GM23338 (cell line): ENCODE results near the gene ATG4A. TPM values are rescaled to one million over a fixed set of nuclear protein-coding genes. Genes with fewer than 3 reads are reported as not detected.

Experiments used
- ATAC-seq: fragments of 200-7000 bp; cut with Tn5 transposase; 3 replicates; pipeline ENCODE4 v1.9.1; 2020
- DNase-seq: peaks from one replicate; pipeline ENCODE4 v3.0.0-alpha.2; 2015; ENCODE audit warnings: low spot score
- H2AFZ ChIP-seq: fragments of 200-600 bp; sonication (generic); 2 replicates; pipeline ENCODE4 v1.8.0; 2016; ENCODE audit warnings: antibody characterized with exemption, mild to moderate bottlenecking, moderate library complexity
- H3F3A ChIP-seq: fragments of 200-600 bp; sonication (generic); replicated peaks from 2 replicates; pipeline ENCODE4 v1.8.0; 2017; ENCODE audit warnings: antibody characterized with exemption, mixed run types, low read depth
- H3K27ac ChIP-seq: fragments of 200-600 bp; sonication (generic); 2 replicates; pipeline ENCODE4 v1.6.1; 2016; ENCODE audit warnings: low read depth
- H3K27me3 ChIP-seq: fragments of 200-600 bp; sonication (generic); 2 replicates; pipeline ENCODE4 v1.8.0; 2016; ENCODE audit warnings: mild to moderate bottlenecking, mixed run types, moderate library complexity; ENCODE audit not compliant: insufficient read depth
- H3K36me3 ChIP-seq: fragments of 200-600 bp; sonication (generic); 2 replicates; pipeline ENCODE4 v1.8.0; 2016; ENCODE audit warnings: mild to moderate bottlenecking; ENCODE audit not compliant: insufficient read depth
- H3K4me1 ChIP-seq: fragments of 200-600 bp; sonication (generic); 2 replicates; pipeline ENCODE4 v1.8.0; 2016; ENCODE audit warnings: mild to moderate bottlenecking, moderate library complexity; ENCODE audit not compliant: insufficient read depth
- H3K4me2 ChIP-seq: fragments of 200-600 bp; sonication (generic); 2 replicates; pipeline ENCODE4 v1.7.1; 2017; ENCODE audit warnings: mixed run types
- H3K4me3 ChIP-seq: fragments of 200-600 bp; sonication (generic); 2 replicates; pipeline ENCODE4 v1.6.1; 2016; ENCODE audit warnings: mixed run types
- H3K79me2 ChIP-seq: fragments of 200-600 bp; sonication (generic); replicated peaks from 2 replicates; pipeline ENCODE4 v1.8.0; 2017; ENCODE audit warnings: mild to moderate bottlenecking; ENCODE audit not compliant: insufficient read depth
- H3K9me2 ChIP-seq: fragments of 200-600 bp; sonication (generic); 2 replicates; pipeline ENCODE4 v1.8.0; 2017; ENCODE audit not compliant: insufficient read depth
- H4K20me1 ChIP-seq: fragments of 200-600 bp; sonication (generic); replicated peaks from 2 replicates; pipeline ENCODE4 v1.8.0; 2017; ENCODE audit warnings: mild to moderate bottlenecking; ENCODE audit not compliant: insufficient read depth
- H3K27ac Mint-ChIP-seq: 2 replicates; pipeline ENCODE4 v1.8.0; 2020; ENCODE audit warnings: inconsistent platforms, mild to moderate bottlenecking, moderate library complexity, mixed read lengths
- H3K27me3 Mint-ChIP-seq: 3 replicates; pipeline ENCODE4 v1.8.0; 2022; ENCODE audit warnings: low read depth, mild to moderate bottlenecking, moderate library complexity, mixed read lengths, inconsistent platforms; ENCODE audit not compliant: insufficient read depth, poor library complexity
- H3K36me3 Mint-ChIP-seq: 3 replicates; pipeline ENCODE4 v1.8.0; 2021; ENCODE audit warnings: low read depth, mild to moderate bottlenecking, inconsistent platforms, moderate library complexity, mixed read lengths
- H3K4me1 Mint-ChIP-seq: 3 replicates; pipeline ENCODE4 v1.8.0; 2020; ENCODE audit warnings: mild to moderate bottlenecking, inconsistent platforms, mixed read lengths
- H3K4me3 Mint-ChIP-seq: 3 replicates; pipeline ENCODE4 v1.8.0; 2021; ENCODE audit warnings: moderate library complexity, mild to moderate bottlenecking, inconsistent platforms, mixed read lengths
- H3K9me3 Mint-ChIP-seq: 3 replicates; pipeline ENCODE4 v1.8.0; 2020; ENCODE audit warnings: moderate library complexity, mild to moderate bottlenecking, inconsistent platforms, mixed read lengths
- CREB1 ChIP-seq: fragments of 250-450 bp; sonication (Bioruptor Pico); IDR thresholded peaks from 2 replicates; pipeline ENCODE4 v1.5.0; 2020; ENCODE audit warnings: low read depth, mild to moderate bottlenecking, moderate library complexity
- EZH2phosphoT487 ChIP-seq: fragments of 200-600 bp; sonication (generic); IDR thresholded peaks from one replicate; pipeline ENCODE4 v1.8.1; 2018; ENCODE audit warnings: antibody characterized with exemption; ENCODE audit not compliant: unreplicated experiment
- POLR2AphosphoS5 ChIP-seq: IDR thresholded peaks from 2 replicates; pipeline ENCODE4 v1.6.1; 2016; ENCODE audit warnings: antibody characterized with exemption, low read depth
- polyA plus RNA-seq: library from polyadenylated mRNA; unstranded; fragments of >200 nt; fragmentation: Nextera tagmentation; extraction: Ambion mirVana; gene quantifications from 2 replicates; pipeline ENCODE4 v1.2.1, GENCODE V29; 2016
- total RNA-seq: library from RNA; depleted of rRNA; stranded (reverse); fragments of >200 nt; shearing (Covaris generic); gene quantifications from 2 replicates; pipeline ENCODE4 v1.2.3, GENCODE V29; 2014
- TF ChIP-seq, protein P1 (sequence below): IDR thresholded peaks from 2 replicates; pipeline ENCODE4 v1.6.1; 2016; ENCODE audit warnings: antibody characterized with exemption
- TF ChIP-seq, protein P2 (sequence below): fragments of 250-450 bp; sonication (Bioruptor Pico); IDR thresholded peaks from 2 replicates; pipeline ENCODE4 v1.5.0; 2020; ENCODE audit warnings: mild to moderate bottlenecking, moderate library complexity
- TF ChIP-seq, protein P3 (sequence below): IDR thresholded peaks from one replicate; pipeline ENCODE4 v1.6.1; 2018; ENCODE audit warnings: antibody characterized with exemption; ENCODE audit not compliant: unreplicated experiment

The ATG4A gene
- total and polyA plus RNA-seq, 2 experiments from 2014 or later, result 2.1 to 2.8 TPM

GRCh38 chrX:108159028-108159670 lies 67.6 kb downstream of the ATG4A start (continued):
- TF ChIP-seq, protein P1, sequence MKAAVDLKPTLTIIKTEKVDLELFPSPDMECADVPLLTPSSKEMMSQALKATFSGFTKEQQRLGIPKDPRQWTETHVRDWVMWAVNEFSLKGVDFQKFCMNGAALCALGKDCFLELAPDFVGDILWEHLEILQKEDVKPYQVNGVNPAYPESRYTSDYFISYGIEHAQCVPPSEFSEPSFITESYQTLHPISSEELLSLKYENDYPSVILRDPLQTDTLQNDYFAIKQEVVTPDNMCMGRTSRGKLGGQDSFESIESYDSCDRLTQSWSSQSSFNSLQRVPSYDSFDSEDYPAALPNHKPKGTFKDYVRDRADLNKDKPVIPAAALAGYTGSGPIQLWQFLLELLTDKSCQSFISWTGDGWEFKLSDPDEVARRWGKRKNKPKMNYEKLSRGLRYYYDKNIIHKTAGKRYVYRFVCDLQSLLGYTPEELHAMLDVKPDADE, result no peak
- TF ChIP-seq, protein P2, sequence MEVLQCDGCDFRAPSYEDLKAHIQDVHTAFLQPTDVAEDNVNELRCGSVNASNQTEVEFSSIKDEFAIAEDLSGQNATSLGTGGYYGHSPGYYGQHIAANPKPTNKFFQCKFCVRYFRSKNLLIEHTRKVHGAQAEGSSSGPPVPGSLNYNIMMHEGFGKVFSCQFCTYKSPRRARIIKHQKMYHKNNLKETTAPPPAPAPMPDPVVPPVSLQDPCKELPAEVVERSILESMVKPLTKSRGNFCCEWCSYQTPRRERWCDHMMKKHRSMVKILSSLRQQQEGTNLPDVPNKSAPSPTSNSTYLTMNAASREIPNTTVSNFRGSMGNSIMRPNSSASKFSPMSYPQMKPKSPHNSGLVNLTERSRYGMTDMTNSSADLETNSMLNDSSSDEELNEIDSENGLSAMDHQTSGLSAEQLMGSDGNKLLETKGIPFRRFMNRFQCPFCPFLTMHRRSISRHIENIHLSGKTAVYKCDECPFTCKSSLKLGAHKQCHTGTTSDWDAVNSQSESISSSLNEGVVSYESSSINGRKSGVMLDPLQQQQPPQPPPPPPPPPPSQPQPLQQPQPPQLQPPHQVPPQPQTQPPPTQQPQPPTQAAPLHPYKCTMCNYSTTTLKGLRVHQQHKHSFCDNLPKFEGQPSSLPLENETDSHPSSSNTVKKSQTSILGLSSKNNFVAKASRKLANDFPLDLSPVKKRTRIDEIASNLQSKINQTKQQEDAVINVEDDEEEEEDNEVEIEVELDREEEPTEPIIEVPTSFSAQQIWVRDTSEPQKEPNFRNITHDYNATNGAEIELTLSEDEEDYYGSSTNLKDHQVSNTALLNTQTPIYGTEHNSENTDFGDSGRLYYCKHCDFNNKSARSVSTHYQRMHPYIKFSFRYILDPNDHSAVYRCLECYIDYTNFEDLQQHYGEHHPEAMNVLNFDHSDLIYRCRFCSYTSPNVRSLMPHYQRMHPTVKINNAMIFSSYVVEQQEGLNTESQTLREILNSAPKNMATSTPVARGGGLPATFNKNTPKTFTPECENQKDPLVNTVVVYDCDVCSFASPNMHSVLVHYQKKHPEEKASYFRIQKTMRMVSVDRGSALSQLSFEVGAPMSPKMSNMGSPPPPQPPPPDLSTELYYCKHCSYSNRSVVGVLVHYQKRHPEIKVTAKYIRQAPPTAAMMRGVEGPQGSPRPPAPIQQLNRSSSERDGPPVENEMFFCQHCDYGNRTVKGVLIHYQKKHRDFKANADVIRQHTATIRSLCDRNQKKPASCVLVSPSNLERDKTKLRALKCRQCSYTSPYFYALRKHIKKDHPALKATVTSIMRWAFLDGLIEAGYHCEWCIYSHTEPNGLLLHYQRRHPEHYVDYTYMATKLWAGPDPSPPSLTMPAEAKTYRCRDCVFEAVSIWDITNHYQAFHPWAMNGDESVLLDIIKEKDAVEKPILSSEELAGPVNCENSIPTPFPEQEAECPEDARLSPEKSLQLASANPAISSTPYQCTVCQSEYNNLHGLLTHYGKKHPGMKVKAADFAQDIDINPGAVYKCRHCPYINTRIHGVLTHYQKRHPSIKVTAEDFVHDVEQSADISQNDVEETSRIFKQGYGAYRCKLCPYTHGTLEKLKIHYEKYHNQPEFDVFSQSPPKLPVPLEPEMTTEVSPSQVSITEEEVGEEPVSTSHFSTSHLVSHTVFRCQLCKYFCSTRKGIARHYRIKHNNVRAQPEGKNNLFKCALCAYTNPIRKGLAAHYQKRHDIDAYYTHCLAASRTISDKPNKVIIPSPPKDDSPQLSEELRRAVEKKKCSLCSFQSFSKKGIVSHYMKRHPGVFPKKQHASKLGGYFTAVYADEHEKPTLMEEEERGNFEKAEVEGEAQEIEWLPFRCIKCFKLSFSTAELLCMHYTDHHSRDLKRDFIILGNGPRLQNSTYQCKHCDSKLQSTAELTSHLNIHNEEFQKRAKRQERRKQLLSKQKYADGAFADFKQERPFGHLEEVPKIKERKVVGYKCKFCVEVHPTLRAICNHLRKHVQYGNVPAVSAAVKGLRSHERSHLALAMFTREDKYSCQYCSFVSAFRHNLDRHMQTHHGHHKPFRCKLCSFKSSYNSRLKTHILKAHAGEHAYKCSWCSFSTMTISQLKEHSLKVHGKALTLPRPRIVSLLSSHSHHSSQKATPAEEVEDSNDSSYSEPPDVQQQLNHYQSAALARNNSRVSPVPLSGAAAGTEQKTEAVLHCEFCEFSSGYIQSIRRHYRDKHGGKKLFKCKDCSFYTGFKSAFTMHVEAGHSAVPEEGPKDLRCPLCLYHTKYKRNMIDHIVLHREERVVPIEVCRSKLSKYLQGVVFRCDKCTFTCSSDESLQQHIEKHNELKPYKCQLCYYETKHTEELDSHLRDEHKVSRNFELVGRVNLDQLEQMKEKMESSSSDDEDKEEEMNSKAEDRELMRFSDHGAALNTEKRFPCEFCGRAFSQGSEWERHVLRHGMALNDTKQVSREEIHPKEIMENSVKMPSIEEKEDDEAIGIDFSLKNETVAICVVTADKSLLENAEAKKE (CRISPR knock-in tag), result no peak
- TF ChIP-seq CREB1 (CRISPR knock-in tag), result no peak

DNA sequence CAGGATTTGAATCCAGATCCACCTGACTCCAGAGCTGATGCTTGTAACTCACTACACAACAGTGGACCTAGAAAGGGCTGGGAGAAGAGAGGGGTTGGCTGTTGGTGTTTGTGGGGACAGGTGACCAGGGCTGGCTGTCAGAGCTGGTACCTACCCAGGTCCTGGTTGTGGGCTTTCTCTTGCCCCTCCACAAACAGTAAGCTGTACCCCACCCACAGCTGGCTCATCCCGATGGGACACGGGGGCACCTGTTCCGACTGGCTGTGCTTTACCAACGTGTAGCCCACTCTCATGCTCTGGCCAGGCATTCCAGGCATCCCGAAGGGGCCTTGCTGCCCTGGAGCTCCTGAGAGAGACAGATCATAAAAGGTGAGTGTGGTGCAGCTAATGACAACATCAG lies 68.7 kb downstream of the ATG4A start:
- Histone ChIP-seq H3K27ac (no peak overlapping the region), H3K4me3 (no peak overlapping the region), H3K79me2 (no peaks in the 10 kb centered on the region), H4K20me1 (no peaks in the 10 kb centered on the region), H2AFZ (no peak overlapping the region), H3K4me1 (no peaks in the 10 kb centered on the region), H3F3A (no peaks in the 10 kb centered on the region), H3K36me3 (no peaks in the 10 kb centered on the region), H3K9me2 (no peaks in the 10 kb centered on the region), H3K4me2 (no peak overlapping the region), H3K27me3 (no peaks in the 10 kb centered on the region)
- Mint-ChIP-seq H3K4me1 (no peaks in the 10 kb centered on the region), H3K27me3 (peaks cover 3% of the 10 kb centered on the region), H3K9me3 (no peaks in the 10 kb centered on the region), H3K36me3 (peaks cover 4% of the 10 kb centered on the region; the same call in 2 of the 3 replicates), H3K27ac (no peak overlapping the region), H3K4me3 (no peak overlapping the region)
- no peak for ATAC-seq
- no peak for DNase-seq
- no peak for TF ChIP-seq POLR2AphosphoS5
- TF ChIP-seq, protein P3, sequence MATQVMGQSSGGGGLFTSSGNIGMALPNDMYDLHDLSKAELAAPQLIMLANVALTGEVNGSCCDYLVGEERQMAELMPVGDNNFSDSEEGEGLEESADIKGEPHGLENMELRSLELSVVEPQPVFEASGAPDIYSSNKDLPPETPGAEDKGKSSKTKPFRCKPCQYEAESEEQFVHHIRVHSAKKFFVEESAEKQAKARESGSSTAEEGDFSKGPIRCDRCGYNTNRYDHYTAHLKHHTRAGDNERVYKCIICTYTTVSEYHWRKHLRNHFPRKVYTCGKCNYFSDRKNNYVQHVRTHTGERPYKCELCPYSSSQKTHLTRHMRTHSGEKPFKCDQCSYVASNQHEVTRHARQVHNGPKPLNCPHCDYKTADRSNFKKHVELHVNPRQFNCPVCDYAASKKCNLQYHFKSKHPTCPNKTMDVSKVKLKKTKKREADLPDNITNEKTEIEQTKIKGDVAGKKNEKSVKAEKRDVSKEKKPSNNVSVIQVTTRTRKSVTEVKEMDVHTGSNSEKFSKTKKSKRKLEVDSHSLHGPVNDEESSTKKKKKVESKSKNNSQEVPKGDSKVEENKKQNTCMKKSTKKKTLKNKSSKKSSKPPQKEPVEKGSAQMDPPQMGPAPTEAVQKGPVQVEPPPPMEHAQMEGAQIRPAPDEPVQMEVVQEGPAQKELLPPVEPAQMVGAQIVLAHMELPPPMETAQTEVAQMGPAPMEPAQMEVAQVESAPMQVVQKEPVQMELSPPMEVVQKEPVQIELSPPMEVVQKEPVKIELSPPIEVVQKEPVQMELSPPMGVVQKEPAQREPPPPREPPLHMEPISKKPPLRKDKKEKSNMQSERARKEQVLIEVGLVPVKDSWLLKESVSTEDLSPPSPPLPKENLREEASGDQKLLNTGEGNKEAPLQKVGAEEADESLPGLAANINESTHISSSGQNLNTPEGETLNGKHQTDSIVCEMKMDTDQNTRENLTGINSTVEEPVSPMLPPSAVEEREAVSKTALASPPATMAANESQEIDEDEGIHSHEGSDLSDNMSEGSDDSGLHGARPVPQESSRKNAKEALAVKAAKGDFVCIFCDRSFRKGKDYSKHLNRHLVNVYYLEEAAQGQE, result no peak
- TF ChIP-seq EZH2phosphoT487, result no peak
